K562 (cell line): ENCODE measurements around the gene ZNF48. TPM values are rescaled to one million over a fixed set of nuclear protein-coding genes. Genes with fewer than 3 reads are reported as not detected.

Experiments
- ARID3B ChIP-seq: fragments of 250-450 bp; sonication (Bioruptor Pico); IDR thresholded peaks from 2 replicates; pipeline ENCODE4 v1.4.0; 2020; ENCODE audit warnings: borderline replicate concordance
- ATF4 ChIP-seq: fragments of 450-650 bp; formaldehyde crosslinking; IDR thresholded peaks from 2 replicates; pipeline ENCODE4 v1.4.0; 2022; ENCODE audit warnings: mild to moderate bottlenecking, moderate library complexity
- CCNT2 ChIP-seq: IDR thresholded peaks from 2 replicates; pipeline ENCODE4 v1.6.1; 2011; ENCODE audit warnings: borderline replicate concordance, low read depth, mild to moderate bottlenecking, moderate library complexity, mixed read lengths, low read length; ENCODE audit not compliant: insufficient read length; ENCODE audit errors: extremely low read depth
- CEBPG ChIP-seq, 3 experiments: fragments of 200-800 bp in 1 of 3; sonication (Bioruptor generic) in 1 of 3; sonication (generic) in 1 of 3; formaldehyde crosslinking in 1 of 3; IDR thresholded peaks in 2 of 3; conservative IDR thresholded peaks in 1 of 3; 2 replicates each; pipeline versions ENCODE4 v1.6.1 to v1.8.0; 2016 to 2022; ENCODE audit warnings: missing compliant biosample characterization in 2 of 3, missing genetic modification characterization in 2 of 3, mild to moderate bottlenecking in 1 of 3, missing genetic modification reagents in 1 of 3
- GATAD2A ChIP-seq: fragments of 450-650 bp; IDR thresholded peaks from 2 replicates; pipeline ENCODE4 v1.6.1; 2017
- GTF2F1 ChIP-seq: IDR thresholded peaks from 2 replicates; pipeline ENCODE4 v1.6.1; 2011; ENCODE audit warnings: low read depth, low read length, improper control_type of control experiment
- NEUROD1 ChIP-seq: fragments of 150-350 bp; IDR thresholded peaks from 2 replicates; pipeline ENCODE4 v1.6.1; 2014; ENCODE audit warnings: borderline replicate concordance, low read length, low read depth; ENCODE audit not compliant: partially characterized antibody
- NONO ChIP-seq, 2 experiments: fragments of 200-400 bp in 1 of 2; fragments of 450-650 bp in 1 of 2; formaldehyde crosslinking in 1 of 2; IDR thresholded peaks; 2 replicates each; pipeline ENCODE4 v1.6.1; 2017; ENCODE audit warnings: low read depth in 2 of 2, mild to moderate bottlenecking in 2 of 2, moderate library complexity in 2 of 2, low read length in 1 of 2
- PATZ1 ChIP-seq: fragments of 250-450 bp; sonication (Bioruptor Pico); IDR thresholded peaks from 2 replicates; pipeline ENCODE4 v1.5.0; 2020; ENCODE audit warnings: mild to moderate bottlenecking, borderline replicate concordance
- SAFB ChIP-seq: fragments of 200-400 bp; formaldehyde crosslinking; IDR thresholded peaks from 2 replicates; pipeline ENCODE4 v1.6.1; 2017; ENCODE audit warnings: low read depth, low read length, borderline replicate concordance
- SRSF9 ChIP-seq: fragments of 200-400 bp; formaldehyde crosslinking; IDR thresholded peaks from 2 replicates; pipeline ENCODE4 v1.6.1; 2017; ENCODE audit warnings: low read depth, low read length, borderline replicate concordance
- STAG1 ChIP-seq: sonication (generic); formaldehyde crosslinking; IDR thresholded peaks from 2 replicates; pipeline ENCODE4 v1.5.0; 2020; ENCODE audit warnings: missing genetic modification reagents, borderline replicate concordance
- TAF7 ChIP-seq: fragments of 450-650 bp; IDR thresholded peaks from 2 replicates; pipeline ENCODE4 v1.6.1; 2016; ENCODE audit warnings: missing genetic modification characterization, missing compliant biosample characterization
- VEZF1 ChIP-seq: fragments of 200-800 bp; sonication (Bioruptor generic); IDR thresholded peaks from 2 replicates; pipeline ENCODE4 v1.6.1; 2017; ENCODE audit warnings: missing genetic modification characterization, missing compliant biosample characterization
- ZC3H8 ChIP-seq: fragments of 450-650 bp; IDR thresholded peaks from 2 replicates; pipeline ENCODE4 v1.6.1; 2017
- ZNF740 ChIP-seq, 3 experiments: fragments of 200-800 bp in 1 of 3; sonication (Bioruptor generic) in 1 of 3; sonication (generic) in 1 of 3; formaldehyde crosslinking in 1 of 3; IDR thresholded peaks; 2 replicates each; pipeline versions ENCODE4 v1.6.1 to v1.8.0; 2016 to 2022; ENCODE audit warnings: mild to moderate bottlenecking in 2 of 3, missing compliant biosample characterization in 2 of 3, missing genetic modification characterization in 2 of 3, missing genetic modification reagents in 1 of 3
- polyA plus RNA-seq, 8 experiments: library from polyadenylated mRNA; depleted of rRNA in 4 of 8; stranded (reverse) in 5 of 8; unstranded in 3 of 8; fragments of >200 nt; fragmentation: Nextera tagmentation in 2 of 8; fragmentation: Illumina TruSeq in 1 of 8; extraction: Ambion mirVana in 2 of 8; extraction: Trizol in 1 of 8; gene quantifications; 2 replicates each; pipeline versions ENCODE4 v1.2.1 to v1.2.3, GENCODE V29; 2011 to 2014; ENCODE audit warnings: inconsistent platforms in 1 of 8, missing spikeins in 1 of 8
- total RNA-seq, 7 experiments: library from RNA; depleted of rRNA in 6 of 7; stranded (reverse); fragments of >200 nt in 6 of 7; fragmentation: Illumina TruSeq in 2 of 7; extraction: Trizol in 2 of 7; gene quantifications; 2 replicates each; pipeline versions ENCODE4 v1.2.1 to v1.2.3, GENCODE V29; 2011 to 2021; ENCODE audit warnings: low replicate concordance in 1 of 7

Gene ZNF48
- total and polyA plus RNA-seq, 9 of the 15 experiments (the other 6 are each of a cell fraction or from before 2014, with no cell fraction given): 0.38 to 11.6 (median 4.7) TPM

- no peak for TF ChIP-seq ZC3H8
- TF ChIP-seq CCNT2: peak; percentile 1
- peak; percentile 75; the same call in 1 of the 2 replicates for TF ChIP-seq STAG1
- TF ChIP-seq PATZ1 (CRISPR knock-in tag): no peak
- TF ChIP-seq ARID3B (CRISPR knock-in tag): no peak
- TF ChIP-seq ATF4 (CRISPR knock-in tag): 0 out of 2 replicates have a peak, but pooled peaks have one; percentile 46
- TF ChIP-seq SAFB: peak; percentile 95
- TF ChIP-seq GATAD2A: peak; percentile 73; the same call in 1 of the 2 replicates
- TF ChIP-seq SRSF9: no peak
- TF ChIP-seq ZNF740 (CRISPR knock-in tag; IDR thresholded peaks at IDR 0.05): peak; percentile 82; the same call in 1 of the 2 replicates
- TF ChIP-seq ZNF740 (tag; IDR thresholded peaks at IDR 0.05): no peak; a peak in 1 of 4 replicates
- TF ChIP-seq CEBPG (CRISPR knock-in tag; IDR thresholded peaks at IDR 0.05): peak; percentile 86
- peak; percentile 81 to 86 for TF ChIP-seq CEBPG (tag; conservative IDR thresholded peaks at IDR 0.05 in 1 of 2, IDR thresholded peaks at IDR 0.05 in 1 of 2)
- peak; percentile 19; the same call in 1 of the 2 replicates for TF ChIP-seq GTF2F1
- no peak for TF ChIP-seq TAF7
- TF ChIP-seq NEUROD1: peak; percentile 49
- TF ChIP-seq VEZF1 (CRISPR knock-in tag): peak; percentile 74
- no peak; a peak in 1 of 4 replicates for TF ChIP-seq NONO (IDR thresholded peaks at IDR 0.05; ENCODE audit: low read depth in 2 of 2, low read length in 1 of 2)
Observed at GRCh38 chr16:30429678-30430427, 34.6 kb downstream of the ZNF48 start, which contains the start of gene DCTPP1 (continued).
